NCI-H146 treated with DMSO at 0.1 percent for 48 hours (cell line): Measurements from ENCODE around the gene NTSR2.

ENCODE experiments used
- DNase-seq: peaks from one replicate; lab custom pipeline; 2025; ENCODE audit not compliant: unreplicated experiment; lab: John Stamatoyannopoulos, UW

NTSR2 gene, protein sequence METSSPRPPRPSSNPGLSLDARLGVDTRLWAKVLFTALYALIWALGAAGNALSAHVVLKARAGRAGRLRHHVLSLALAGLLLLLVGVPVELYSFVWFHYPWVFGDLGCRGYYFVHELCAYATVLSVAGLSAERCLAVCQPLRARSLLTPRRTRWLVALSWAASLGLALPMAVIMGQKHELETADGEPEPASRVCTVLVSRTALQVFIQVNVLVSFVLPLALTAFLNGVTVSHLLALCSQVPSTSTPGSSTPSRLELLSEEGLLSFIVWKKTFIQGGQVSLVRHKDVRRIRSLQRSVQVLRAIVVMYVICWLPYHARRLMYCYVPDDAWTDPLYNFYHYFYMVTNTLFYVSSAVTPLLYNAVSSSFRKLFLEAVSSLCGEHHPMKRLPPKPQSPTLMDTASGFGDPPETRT

DNA sequence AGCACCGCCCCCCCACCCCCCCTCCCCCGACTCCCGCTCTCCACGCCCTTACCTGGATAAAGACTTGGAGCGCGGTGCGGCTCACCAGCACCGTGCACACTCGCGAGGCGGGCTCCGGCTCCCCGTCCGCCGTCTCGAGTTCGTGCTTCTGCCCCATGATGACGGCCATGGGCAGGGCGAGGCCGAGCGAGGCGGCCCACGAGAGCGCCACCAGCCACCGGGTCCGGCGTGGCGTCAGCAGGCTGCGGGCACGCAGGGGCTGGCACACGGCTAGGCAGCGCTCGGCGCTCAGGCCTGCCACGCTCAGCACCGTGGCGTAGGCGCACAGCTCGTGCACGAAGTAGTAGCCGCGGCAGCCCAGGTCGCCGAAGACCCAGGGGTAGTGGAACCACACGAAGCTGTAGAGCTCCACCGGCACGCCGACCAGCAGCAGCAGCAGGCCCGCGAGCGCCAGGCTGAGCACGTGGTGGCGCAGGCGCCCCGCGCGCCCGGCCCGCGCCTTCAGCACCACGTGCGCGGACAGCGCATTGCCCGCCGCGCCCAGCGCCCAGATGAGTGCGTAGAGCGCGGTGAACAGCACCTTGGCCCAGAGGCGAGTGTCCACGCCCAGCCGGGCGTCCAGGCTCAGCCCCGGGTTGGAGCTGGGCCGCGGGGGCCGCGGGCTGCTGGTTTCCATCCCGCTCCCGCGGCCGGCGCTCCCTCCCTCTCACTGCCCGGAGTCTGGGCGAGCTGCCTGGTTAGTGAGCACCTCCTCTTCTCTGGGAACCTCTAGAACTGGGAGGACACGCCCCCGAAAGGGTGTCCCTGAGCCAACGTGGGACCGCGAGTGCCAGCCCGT lies at the start of gene NTSR2:
TSS of gene NTSR2 (minus strand) at position 742 of the 838 bp plus-strand sequence. CDS start at position 676, 66 bp downstream.
- DNase-seq = no peak

DNA sequence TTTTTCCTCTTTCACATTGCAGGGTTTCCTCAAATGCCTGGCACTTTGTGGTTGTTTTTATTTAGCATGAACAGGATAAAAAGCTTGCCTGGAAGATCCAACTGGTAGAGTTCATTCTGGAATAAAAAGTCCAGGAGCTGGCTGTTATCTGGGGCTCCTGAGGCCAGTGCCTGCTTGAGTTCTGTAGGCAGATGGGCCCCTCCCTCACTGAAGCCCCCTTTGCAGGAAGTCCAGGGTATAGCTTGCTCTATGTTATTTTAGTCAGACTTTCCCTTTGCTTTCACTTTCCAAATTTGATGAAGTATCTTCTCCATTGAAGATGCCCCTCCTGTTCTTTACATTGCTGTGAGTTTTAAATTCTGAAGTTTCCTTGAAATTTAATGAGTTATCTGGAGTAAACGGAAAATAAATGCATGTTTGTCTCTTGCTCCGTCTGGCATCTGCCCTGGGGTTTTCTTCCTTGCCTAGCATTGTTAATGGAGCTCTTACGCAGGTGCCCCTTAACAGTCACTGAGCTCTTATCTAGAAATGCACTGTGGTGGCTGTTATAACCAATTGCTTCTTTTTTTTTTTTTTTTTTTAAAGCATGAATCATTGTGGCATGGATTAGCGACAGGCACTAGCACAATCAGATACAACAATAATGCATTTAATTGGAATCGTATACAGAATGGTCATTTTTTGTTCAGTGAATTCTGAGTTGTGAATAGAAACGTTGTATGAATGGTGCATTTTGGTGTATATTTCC lies 49.4 kb upstream of the NTSR2 start:
- DNase-seq = peak; percentile 59

DNA sequence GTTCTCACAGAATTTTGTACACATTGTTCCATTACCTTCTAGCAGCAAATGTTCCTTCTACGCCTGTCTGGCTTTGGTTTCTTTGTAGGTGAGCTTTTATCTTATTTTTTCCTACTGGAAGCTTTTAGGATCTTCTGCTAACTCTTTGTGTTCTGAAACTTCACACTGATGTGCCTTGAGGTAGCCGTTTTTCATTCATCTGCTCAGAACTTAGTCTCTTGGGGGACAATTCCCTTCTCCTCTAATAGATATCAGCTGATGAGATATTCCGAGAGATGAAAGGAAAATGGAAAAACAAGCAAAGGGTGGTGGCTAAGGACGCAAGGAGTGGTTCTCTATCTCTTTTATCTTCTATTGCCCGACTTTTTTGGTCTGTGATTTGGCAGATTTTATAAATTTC lies 48.6 kb upstream of the NTSR2 start:
- DNase-seq = no peak

DNA sequence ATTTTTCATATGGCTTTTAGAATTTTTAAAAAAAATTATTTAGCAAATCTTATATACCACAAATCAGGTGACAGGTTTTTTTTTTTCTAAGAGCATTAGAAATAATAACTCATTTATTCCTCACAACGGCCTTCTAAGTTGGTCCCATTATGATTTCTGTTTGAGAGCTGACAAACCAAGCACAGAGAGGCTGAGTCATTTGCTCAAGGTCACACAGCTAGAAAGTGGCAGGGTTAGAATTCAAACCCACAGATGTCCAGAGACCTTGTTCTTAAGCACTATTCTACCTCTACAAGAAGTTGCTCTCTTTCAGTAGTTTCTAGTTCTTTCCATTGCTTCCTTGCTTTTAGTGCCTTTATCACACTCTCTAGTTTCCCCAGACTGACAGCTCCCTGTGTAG lies 47.6 kb upstream of the NTSR2 start:
- DNase-seq = no peak

DNA sequence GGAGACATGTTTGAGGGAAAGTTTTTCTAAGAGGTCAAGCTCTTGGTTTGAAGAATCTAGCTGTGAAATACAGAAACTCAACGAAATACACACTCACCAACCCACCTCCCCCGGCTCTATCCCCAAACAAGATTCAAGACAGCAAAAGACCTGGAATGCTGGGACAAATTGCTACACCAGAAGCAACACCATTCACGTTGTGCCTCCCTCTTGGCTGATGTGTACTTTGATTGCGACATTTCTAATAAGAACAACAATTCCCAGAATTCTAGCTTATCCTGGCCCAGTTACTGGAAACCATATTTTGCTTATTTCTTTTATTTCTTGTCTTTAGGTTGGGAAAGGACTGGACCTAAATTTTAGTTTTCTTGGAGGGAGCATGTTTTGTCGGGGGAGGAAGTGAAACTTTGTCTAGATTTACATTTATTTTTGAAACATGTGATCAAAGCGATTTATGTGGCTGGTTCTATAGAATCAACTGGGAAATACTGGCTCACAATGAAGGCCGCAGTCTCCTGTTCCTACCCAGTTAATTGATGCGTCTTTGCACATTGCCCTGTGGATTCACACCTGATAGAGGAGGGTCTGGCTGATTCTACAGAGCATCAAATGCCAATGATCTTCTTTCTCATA lies 46.8 kb upstream of the NTSR2 start:
- no peak for DNase-seq

DNA sequence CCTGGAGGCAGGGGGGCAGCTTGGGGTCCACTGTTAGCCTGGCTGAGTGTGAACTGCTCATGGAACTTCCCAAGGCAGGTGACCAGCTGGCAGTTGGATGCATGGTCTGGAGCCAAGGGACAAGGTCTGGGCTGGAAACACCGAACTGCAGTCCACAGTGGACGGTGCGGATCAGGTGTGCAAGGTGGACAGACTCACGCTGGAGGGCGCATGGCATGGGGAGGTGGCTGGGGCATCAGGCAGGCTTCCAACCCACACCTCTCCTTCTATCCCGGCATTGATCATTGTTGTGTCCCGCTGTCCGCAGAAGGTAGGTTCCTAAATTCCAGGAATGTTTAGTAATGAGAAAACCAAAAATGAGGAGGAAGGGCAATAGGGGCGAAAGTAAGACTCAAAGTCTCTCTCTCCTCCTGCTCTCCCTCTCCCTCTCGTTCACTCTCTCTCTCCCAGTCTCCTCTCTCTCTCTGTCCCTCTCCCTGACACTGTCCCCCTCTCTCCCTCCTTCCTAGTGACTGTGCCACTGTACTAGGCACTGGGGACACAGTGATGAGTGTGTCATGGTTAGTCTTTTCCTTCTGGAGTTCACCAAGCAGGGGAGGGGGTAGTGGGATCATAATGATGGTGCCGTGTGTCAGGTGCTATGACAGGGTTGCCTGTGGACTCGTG lies 46.1 kb upstream of the NTSR2 start:
- DNase-seq = no peak

DNA sequence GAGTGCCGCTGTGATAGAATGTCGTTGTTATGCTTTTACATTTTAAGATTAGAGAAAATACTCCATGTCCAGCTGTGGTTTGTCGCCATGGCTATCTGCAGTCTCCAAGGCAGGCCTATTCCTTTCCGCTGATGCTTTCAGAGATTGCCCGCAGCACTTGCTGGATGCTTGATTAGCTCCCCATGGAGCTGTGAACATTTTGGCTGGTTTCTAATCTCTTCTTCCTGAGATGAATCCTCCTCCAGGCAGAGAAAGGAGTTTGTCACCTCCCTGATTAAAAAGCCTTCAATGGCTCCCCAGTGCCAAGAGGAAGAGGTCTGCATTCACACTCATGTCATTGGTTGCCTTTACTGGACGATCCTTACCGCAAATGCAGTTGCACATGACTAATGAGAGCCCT lies 43.8 kb upstream of the NTSR2 start:
- no peak for DNase-seq

DNA sequence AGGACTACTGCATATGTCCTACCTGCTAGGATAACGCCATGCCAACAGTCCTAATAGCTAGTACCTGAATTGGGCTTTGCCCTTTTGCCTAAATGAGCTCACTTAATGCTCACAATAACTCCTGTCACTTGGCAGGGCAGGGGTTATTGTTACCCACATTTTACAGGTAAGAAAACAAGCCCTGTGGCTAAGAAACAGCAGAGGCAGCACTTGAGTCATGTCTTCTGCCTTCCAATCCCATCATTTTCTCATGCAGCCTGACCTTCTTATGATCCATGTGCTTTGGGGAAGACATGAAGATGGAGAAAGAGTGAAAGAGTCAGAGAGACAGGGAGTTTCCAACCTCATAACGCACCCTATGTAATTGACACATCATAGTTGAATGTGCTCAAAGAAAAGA lies 42.9 kb upstream of the NTSR2 start:
- no peak for DNase-seq

DNA sequence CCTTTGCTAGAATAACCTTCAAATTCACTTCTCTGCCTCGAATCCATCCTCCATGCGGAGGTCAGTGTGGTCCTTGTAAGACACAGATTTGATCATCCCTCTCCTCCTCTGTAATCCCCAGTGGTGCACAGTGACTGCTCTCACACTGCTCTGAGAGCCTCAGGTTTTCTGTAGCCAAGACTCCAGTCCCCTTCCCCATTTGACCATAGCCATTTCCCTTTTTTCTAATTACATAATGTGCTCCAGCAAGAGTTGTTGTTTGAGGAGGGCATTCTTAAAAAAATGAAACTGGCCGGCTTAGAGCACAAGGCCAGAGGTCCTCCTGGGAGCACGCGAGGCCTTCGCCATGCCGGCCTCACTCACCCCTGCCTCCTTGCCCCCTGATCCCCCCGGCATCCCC lies 41.8 kb upstream of the NTSR2 start:
- DNase-seq = no peak

DNA sequence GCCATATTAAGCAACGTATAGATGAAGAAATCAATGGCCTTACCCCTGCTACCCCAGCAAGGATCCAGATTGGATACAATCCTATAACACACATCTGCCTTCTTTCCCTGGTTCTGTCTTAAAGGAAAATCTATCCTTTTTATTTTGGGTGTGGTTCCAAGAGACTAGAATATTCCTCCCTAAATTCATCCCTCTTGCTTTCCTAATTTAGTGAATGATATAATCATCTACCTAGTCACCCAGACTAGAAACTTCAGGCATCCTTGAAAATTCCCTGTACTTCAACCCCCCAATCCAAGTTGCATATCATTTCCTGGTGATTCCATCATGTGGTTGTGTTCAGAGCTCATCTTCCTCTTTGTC lies 41.3 kb upstream of the NTSR2 start:
- DNase-seq = no peak

DNA sequence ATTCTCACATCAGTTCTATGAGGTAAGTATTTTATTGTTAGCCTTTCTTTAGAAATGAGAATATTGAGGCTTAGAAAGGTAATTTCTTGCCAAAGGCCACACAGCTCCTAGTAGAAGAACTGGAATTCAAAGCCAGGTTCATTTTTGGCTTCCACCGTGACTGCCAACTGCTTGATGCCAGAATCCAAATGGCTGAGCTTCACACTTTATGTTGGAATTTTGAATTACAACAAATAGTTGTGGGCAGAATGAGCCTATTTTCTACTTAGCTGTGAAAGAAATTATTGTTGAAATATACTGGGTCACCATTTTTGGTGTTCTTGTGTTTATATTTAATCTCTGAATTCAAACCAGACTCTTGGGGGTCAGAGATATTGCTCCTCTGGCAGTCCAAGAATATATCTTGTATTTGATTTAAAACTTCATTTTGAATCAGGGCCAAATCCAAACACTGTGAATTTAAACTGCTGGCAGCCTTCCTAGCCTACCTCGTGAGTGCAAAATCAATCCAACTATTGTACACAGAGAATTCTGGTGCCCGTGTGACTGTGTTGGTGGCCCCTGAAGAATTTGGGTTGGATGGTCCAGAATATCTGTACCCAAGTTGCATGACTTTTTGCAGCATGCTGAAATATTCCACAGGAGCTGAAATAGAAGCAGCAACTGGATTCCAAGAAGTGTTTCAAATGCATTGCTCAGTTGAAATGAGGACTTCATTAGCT lies 40.8 kb upstream of the NTSR2 start:
- no peak for DNase-seq

DNA sequence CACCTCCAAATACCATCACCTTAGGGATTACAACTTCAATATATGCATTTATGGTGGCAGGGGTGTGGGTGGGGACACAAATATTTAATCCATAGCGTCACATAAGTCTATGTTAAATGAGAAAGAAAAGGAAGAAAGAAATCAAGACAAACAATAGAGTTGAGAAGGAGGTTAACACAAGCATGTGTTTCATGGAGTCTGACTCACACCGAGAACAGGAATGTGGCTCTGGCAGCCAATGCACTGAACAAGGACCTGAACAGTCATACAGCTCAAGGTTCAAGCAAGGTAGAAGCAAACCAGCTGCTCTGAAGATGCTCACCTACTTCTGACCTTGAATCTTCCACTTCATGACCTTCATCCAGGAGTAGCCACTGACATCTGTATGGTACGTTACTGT lies 40.2 kb upstream of the NTSR2 start:
- no peak for DNase-seq

DNA sequence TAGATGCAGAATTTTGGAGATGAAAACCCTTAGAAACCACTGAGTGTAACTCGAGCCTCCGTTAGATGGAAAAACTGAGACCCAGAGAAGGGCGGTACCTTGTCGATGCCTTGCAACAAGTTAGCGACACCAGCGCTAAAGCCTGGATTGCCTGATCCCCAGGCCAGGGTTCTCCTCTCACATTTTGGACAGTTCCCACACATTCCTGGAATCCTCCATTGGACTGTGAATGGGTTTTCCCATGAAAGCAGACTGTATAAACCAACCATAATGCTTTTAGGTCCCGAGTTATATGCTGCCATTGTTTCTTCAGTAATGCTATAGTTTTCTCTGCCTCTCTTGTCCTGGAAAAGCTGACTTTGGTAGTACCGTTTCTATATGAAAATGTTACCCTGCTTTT lies 39.3 kb upstream of the NTSR2 start:
- DNase-seq = no peak

DNA sequence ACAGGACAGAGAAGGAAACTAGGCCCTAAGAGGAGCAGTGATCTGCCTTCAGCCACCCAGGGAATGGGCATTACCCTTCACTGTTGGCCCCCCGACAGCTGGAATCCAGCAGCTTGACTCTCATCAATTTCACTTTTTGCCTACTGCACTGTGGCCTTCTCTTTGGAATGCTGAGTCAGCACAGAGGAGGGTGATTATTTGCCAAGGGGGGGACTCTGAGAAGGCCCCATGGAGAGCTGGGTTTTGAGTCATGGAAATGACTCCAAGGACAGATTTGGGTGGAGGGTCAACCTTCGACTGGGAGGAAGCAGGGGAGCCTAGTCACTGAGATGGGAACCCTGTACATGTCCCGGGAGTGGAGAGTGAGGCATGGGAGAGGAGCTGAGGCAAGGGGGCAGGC lies 38.1 kb upstream of the NTSR2 start:
- DNase-seq = no peak

DNA sequence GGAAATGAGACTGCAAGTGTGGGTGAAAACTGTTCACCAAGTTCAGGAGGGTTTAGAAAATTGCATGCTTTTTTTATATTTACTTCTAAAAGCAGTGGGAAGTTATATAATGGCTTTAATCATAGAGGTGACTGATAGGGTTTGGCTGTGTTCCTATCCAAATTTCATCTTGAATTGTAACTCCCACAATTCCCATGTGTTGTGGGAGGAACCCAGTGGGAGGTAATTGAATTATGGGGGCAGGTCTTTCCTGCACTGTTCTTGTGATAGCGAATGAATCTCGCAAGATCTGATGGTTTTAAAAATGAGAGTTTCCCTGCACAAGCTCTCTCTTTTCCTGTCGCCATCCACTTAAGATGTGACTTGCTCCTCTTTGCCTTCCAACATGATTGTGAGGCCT lies 35.7 kb upstream of the NTSR2 start:
- DNase-seq = no peak

DNA sequence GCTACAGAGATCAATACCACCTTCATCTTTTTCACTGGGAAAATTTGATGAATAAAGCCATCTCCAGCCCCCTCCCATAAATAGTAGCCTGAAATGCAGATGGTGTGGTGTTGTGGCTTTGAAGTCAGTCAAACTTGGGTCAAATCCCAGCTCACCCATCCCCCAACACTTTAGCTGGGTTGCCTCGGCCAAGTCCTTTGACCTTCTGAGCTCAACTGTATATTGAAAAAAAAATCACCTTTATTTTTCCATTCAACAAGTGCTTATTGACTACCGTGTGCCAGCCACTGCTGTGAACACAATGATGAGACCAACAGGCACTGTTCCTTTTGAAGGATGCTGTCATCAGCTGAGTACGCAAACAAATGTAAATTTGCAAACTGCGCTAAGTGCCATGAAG lies 35.1 kb upstream of the NTSR2 start:
- no peak for DNase-seq

DNA sequence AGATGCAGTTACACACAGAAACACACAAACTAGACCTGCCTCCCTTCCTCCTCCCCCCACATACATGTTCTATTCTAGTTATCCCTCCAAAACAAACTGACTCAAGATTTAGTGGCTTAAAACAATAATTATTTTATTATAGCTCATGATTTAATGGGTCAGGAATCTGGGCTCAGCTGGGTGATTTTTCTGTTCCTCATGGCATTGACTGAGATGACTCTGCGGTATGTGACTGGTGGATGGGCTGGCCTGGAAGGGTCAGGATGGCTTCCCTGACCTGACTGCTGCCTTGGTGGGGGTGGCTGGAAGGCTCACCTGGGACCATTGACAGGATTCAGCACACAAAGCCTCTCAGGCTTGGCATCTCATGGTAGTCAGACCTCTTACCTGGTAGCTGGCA lies 33.7 kb upstream of the NTSR2 start:
- no peak for DNase-seq

DNA sequence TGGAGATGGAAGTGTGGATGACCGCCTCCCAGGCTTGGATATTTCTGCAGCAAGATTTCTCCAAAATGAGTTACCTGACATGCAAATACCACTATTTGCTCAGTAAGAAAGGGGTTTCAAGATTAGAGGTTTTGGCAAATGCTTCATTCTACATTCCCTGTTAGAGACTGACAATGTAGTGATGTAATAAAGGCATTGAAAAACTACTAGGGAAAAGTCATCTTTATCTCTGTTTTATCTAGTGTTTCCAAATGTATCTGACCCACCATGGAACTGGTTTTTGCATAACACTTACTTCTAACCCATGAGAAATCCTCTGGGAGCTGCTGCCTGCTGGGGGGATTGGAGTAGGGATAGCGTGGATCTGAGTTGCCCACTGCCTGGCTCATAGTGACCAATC lies 33.0 kb upstream of the NTSR2 start:
- no peak for DNase-seq

DNA sequence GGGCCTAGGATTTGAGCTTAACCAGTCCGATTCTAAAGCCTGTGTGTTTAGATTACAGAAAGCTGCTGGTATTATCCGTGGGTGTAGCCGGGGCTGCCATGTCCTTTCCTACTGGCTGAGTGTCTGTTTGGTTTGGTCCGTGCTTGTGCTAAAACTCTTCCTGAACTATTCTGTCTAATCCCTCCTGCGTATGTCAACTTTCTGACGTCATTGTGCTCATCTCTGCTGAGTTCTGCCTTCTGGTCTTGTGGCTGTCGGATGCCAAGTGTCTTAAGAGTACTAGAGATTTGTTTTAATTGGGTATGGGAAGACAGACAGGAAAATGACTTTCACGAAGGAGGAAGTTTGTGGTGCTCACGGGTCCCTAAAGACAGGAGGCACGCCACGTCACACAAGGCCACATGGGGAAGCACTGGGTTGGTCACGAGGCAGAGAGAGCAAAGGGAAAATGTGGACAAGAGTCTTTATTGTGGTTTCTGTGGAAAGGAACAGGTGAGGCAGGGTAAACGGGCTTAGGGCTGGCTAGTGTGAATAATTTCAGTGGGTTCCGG lies 31.8 kb upstream of the NTSR2 start:
- no peak for DNase-seq

DNA sequence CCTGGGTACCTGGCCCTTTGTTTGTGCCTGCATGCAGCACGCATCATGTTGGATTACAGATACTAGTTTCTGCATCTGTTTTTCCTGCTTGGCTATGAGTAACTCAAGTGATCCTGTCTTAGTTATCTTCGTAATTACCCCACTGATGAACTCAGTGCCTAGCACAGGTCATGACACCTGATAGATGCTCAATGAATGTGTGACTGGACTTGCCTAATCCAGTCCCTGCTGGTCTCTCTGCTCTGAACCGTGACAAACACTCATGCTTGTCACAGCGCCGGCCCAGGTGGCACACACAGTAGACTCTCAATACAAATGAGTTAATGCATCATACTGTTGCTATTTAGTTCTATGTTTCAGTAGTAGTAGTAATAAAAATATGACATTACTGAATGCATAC lies 31.2 kb upstream of the NTSR2 start:
- DNase-seq = no peak
